LNCAP (cell line): ENCODE data around the gene SARDH.

Source experiments
- CTCF ChIP-seq: fragments of 450-650 bp; IDR thresholded peaks from 2 replicates; pipeline ENCODE4 v1.5.1; 2017; ENCODE audit warnings: mild to moderate bottlenecking

Gene SARDH

GRCh38 chr9:133680976-133681657 is 57.0 kb downstream of the SARDH start:
- no peak for TF ChIP-seq CTCF

DNA sequence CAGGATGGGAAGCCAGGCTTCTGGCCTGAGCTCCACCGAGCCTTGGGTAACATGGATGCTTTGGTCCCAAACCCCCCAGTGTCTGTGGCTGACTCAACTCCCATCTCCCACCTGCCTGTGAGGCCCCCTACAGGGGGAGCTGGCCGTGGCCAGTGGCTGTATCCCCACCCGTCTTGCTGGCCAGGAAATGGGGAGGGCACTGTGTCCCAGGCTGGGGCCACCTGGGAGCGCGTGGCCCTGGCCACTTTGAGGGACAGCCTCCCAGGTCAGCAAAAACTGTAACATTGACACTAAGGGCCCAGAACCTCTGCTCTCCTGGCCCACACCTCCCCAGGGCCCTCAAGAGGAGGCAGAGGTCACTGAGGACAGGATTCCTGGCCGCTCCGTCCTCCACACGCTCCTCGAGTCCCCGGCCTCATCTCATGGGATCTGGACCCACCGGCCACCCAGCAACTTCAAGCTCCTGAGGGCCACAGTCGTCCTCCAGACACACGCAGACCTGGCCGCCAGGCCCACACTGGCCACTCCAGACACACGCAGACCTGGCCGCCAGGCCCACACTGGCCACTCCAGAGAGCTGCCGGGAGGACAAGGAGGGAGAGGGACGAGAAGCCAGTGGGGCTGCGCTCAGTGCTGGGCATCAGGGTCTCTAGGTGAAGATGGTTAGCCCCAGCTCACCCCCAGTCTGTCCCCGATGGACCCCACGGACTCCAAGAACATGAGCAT is 57.7 kb downstream of the SARDH start:
- TF ChIP-seq CTCF, result no peak

- no peak for TF ChIP-seq CTCF
These were observed 58.6 kb downstream of the SARDH start for GRCh38 chr9:133679466-133680061.

GRCh38 chr9:133679056-133679455 is 59.1 kb downstream of the SARDH start:
- no peak for TF ChIP-seq CTCF

- no peak for TF ChIP-seq CTCF
These were observed 60.8 kb downstream of the SARDH start for GRCh38 chr9:133677126-133678010.

DNA sequence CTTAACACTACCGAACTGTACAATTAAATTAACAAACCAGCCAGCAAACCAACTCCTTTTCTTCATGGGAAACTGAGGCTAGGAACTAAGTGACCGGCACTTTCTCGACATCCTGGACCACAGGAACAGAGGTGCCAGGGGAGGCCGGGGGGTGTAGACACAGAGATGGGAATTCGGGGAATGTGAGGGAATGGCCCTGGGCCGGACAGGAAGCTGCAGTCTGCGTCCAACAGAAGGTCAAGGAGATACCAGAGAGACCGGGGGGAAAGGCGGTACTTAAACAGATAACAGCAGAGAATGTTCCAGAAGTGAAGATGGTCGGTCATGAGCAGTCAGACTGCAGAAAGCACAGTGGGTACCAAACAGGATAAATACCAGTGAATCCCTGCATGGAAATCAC is 61.7 kb downstream of the SARDH start:
- no peak for TF ChIP-seq CTCF

DNA sequence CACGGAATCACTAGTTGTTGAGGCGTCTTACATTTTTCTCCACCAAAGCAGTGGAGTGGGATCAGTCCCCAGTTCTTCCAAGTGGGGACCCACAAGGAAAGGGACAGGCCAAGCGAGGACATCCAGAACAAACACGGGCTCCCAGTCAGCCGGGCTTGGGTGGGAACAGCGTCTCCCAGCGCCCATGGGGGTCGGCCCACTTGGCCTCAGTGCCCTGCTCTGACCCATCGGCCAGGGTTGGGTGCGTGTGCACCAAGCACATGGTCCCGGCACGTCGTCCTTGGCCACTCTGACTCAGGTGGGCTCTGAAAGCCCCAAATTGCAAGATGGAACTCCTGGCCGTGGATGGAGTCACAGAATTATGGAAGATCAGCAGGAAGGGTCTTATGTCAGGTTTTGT is 64.1 kb downstream of the SARDH start:
- TF ChIP-seq CTCF, result no peak
